ENCODE measurements around the gene PLOD3. TPM values are rescaled to one million over a fixed set of nuclear protein-coding genes. Genes with fewer than 3 reads are reported as not detected.
A peak's percentile ranks its signal among the peaks of the same experiment; 100 is the strongest.
"Not testable (repeated sequence)": the region's sequence is repeated elsewhere in the genome, so short reads cannot be mapped to it uniquely, and the experiment has no call there.

The PLOD3 gene
- total RNA-seq, 6 donors from 2014 or later, result 38.2 to 104 (median 66.2) TPM

- Histone ChIP-seq H3K36me3 (peaks cover 0 to 4% (median 1%) of the 10 kb centered on the region in 4 donors), H3K27me3 (peaks cover 0 to 26% (median 16%) of the 10 kb centered on the region in 4 donors), H3K27ac (no peak within 1 kb of the TSS), H3K4me3 (peak within 1 kb of the TSS in 2 of 4 donors; percentile 17 to 20), H3K9me3 (no peaks in the 10 kb centered on the region), H3K4me1 (peaks cover 0 to 12% (median 9%) of the 10 kb centered on the region in 4 donors)
- DNase-seq, result no peak
- no peak for ATAC-seq (ENCODE audit: low FRiP score in 2 of 2)
- no peak for TF ChIP-seq POLR2AphosphoS5 (IDR thresholded peaks at IDR 0.05)
- TF ChIP-seq EP300 (IDR thresholded peaks at IDR 0.05), result no peak
- no peak for TF ChIP-seq CTCF (IDR thresholded peaks at IDR 0.05)
- TF ChIP-seq POLR2A (IDR thresholded peaks at IDR 0.05), result no peak
- 30 to 34% methylated on average over 14 to 21 of the region's 21 CpGs for WGBS, 2 donors
These were observed 16.4 kb downstream of the PLOD3 start, which contains the start of gene MOGAT3 for GRCh38 chr7:101200862-101201599. Gene MOGAT3, minus strand, starts transcription at chr7:101201036. Its CDS starts 182 bp downstream, at chr7:101200854.

GRCh38 chr7:101200504-101200861 is 16.9 kb downstream of the PLOD3 start:
- ATAC-seq (ENCODE audit: low FRiP score in 2 of 2), result no peak
- no peak for TF ChIP-seq EP300 (IDR thresholded peaks at IDR 0.05)
- no peak for TF ChIP-seq POLR2A (IDR thresholded peaks at IDR 0.05)
- TF ChIP-seq CTCF (IDR thresholded peaks at IDR 0.05), result no peak
- TF ChIP-seq POLR2AphosphoS5 (IDR thresholded peaks at IDR 0.05), result no peak
- H3K4me3 ChIP-seq, result no peak overlapping the region
- H3K27ac ChIP-seq, result no peak overlapping the region
- H3K27me3 ChIP-seq, result peaks cover 0 to 26% (median 16%) of the 10 kb centered on the region in 4 donors
- DNase-seq, result no peak
- H3K4me1 ChIP-seq, result peaks cover 0 to 12% (median 9%) of the 10 kb centered on the region in 4 donors
- H3K36me3 ChIP-seq, result no peaks in the 10 kb centered on the region
- WGBS, 2 donors, result 75 to 86% methylated on average over 2 of the region's 2 CpGs
- no peaks in the 10 kb centered on the region for H3K9me3 ChIP-seq

GRCh38 chr7:101199522-101199921 is 17.9 kb downstream of the PLOD3 start:
- not testable (repeated sequence) for H3K9me3 ChIP-seq; H3K27ac ChIP-seq; H3K4me3 ChIP-seq; ATAC-seq (ENCODE audit: low FRiP score in 2 of 2); H3K36me3 ChIP-seq; DNase-seq
- Histone ChIP-seq H3K4me1 (peaks cover 0 to 12% (median 9%) of the 10 kb centered on the region in 4 donors), H3K27me3 (peaks cover 0 to 26% (median 16%) of the 10 kb centered on the region in 4 donors)
- WGBS, 2 donors, result 84 to 94% methylated on average over 8 to 10 of the region's 10 CpGs

GRCh38 chr7:101198476-101198875 is 18.9 kb downstream of the PLOD3 start:
- H3K27ac ChIP-seq, result no peak overlapping the region
- no peak for TF ChIP-seq POLR2AphosphoS5 (IDR thresholded peaks at IDR 0.05)
- TF ChIP-seq POLR2A (IDR thresholded peaks at IDR 0.05), result no peak
- no peak for TF ChIP-seq CTCF (IDR thresholded peaks at IDR 0.05)
- no peak for TF ChIP-seq EP300 (IDR thresholded peaks at IDR 0.05)
- H3K4me3 ChIP-seq, result no peak overlapping the region
- H3K36me3 ChIP-seq, result no peaks in the 10 kb centered on the region
- peaks cover 0 to 12% (median 9%) of the 10 kb centered on the region in 4 donors for H3K4me1 ChIP-seq
- DNase-seq (no peak), ATAC-seq (ENCODE audit: low FRiP score in 2 of 2) (no peak)
- H3K9me3 ChIP-seq, result no peaks in the 10 kb centered on the region
- WGBS, 2 donors, result 67 to 70% methylated on average over 14 of the region's 14 CpGs
- peaks cover 0 to 26% (median 16%) of the 10 kb centered on the region in 4 donors for H3K27me3 ChIP-seq

GRCh38 chr7:101197991-101198390 is 19.4 kb downstream of the PLOD3 start:
- H3K27me3 ChIP-seq, result peaks cover 0 to 26% (median 16%) of the 10 kb centered on the region in 4 donors
- H3K9me3 ChIP-seq, result no peaks in the 10 kb centered on the region
- WGBS, 2 donors, result 76 to 77% methylated on average over 6 to 21 of the region's 21 CpGs
- H3K4me3 ChIP-seq, result no peak overlapping the region
- ATAC-seq (ENCODE audit: low FRiP score in 2 of 2), result no peak
- no peak overlapping the region for H3K27ac ChIP-seq
- H3K4me1 ChIP-seq, result peaks cover 0 to 12% (median 9%) of the 10 kb centered on the region in 4 donors
- TF ChIP-seq EP300 (IDR thresholded peaks at IDR 0.05) (no peak), POLR2AphosphoS5 (IDR thresholded peaks at IDR 0.05) (no peak), POLR2A (IDR thresholded peaks at IDR 0.05) (no peak), CTCF (IDR thresholded peaks at IDR 0.05) (no peak)
- no peaks in the 10 kb centered on the region for H3K36me3 ChIP-seq
- no peak for DNase-seq
